Mesothelial cell of epicardium (in vitro differentiated cells): Measurements from ENCODE around the gene GRIN2A. TPM values are rescaled to one million over a fixed set of nuclear protein-coding genes. Genes with fewer than 3 reads are reported as not detected.

ENCODE experiments used
- DNase-seq, 2 experiments: peaks; one replicate each; pipeline ENCODE4 v3.0.0; 2021; ENCODE audit warnings: low spot score in 2 of 2; ENCODE audit not compliant: unreplicated experiment in 2 of 2
- H3K27ac Mint-ChIP-seq: 2 replicates; pipeline ENCODE4 v1.8.0; 2021; ENCODE audit warnings: mixed read lengths
- H3K27me3 Mint-ChIP-seq: 2 replicates; pipeline ENCODE4 v1.8.0; 2021; ENCODE audit warnings: low read depth, mixed read lengths
- H3K36me3 Mint-ChIP-seq: 2 replicates; pipeline ENCODE4 v1.8.0; 2021; ENCODE audit warnings: mixed read lengths
- H3K4me1 Mint-ChIP-seq: 2 replicates; pipeline ENCODE4 v1.8.0; 2021; ENCODE audit warnings: mixed read lengths
- H3K4me3 Mint-ChIP-seq: 2 replicates; pipeline ENCODE4 v1.8.0; 2021; ENCODE audit warnings: mild to moderate bottlenecking, moderate library complexity, mixed read lengths
- H3K9me3 Mint-ChIP-seq: 2 replicates; pipeline ENCODE4 v1.8.0; 2021; ENCODE audit warnings: mixed read lengths
- total RNA-seq: library from RNA; stranded (reverse); gene quantifications from 3 replicates; pipeline ENCODE4 v1.2.1, GENCODE V29; 2021
- TF ChIP-seq, protein P1 (sequence below): fragments of 200-600 bp; sonication (generic); IDR thresholded peaks from one replicate; pipeline ENCODE4 v1.5.0; 2021; ENCODE audit warnings: antibody characterized with exemption; ENCODE audit not compliant: unreplicated experiment

The GRIN2A gene
- total RNA-seq, 1 donor from 2014 or later, result 4.9 TPM

DNA sequence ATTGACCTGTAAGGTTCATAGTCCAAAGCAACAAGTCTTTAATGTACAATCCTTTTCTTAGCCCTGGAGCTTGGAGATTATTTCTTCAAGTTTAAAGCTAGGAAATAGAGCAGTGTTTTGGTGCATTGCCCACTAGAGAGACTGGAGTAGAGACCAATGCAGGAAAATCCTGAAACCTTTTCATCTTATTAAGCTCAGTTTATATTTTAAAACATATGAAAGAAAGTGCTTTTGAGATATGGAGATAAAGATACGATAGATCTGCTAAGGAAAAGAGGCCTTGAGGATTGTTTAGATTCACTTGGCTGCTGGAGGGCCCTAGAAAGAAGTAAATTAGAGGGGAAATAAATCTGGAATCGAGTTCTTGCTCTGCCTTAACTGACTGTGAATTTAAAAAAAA is 212.0 kb downstream of the GRIN2A start:
- TF ChIP-seq, protein P1, sequence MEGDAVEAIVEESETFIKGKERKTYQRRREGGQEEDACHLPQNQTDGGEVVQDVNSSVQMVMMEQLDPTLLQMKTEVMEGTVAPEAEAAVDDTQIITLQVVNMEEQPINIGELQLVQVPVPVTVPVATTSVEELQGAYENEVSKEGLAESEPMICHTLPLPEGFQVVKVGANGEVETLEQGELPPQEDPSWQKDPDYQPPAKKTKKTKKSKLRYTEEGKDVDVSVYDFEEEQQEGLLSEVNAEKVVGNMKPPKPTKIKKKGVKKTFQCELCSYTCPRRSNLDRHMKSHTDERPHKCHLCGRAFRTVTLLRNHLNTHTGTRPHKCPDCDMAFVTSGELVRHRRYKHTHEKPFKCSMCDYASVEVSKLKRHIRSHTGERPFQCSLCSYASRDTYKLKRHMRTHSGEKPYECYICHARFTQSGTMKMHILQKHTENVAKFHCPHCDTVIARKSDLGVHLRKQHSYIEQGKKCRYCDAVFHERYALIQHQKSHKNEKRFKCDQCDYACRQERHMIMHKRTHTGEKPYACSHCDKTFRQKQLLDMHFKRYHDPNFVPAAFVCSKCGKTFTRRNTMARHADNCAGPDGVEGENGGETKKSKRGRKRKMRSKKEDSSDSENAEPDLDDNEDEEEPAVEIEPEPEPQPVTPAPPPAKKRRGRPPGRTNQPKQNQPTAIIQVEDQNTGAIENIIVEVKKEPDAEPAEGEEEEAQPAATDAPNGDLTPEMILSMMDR, result no peak
- Mint-ChIP-seq H3K9me3 (peaks cover 18% of the 10 kb centered on the region), H3K27ac (no peak overlapping the region), H3K27me3 (peaks cover 2% of the 10 kb centered on the region), H3K36me3 (no peaks in the 10 kb centered on the region), H3K4me3 (no peak overlapping the region), H3K4me1 (no peaks in the 10 kb centered on the region)
- no peak for DNase-seq

DNA sequence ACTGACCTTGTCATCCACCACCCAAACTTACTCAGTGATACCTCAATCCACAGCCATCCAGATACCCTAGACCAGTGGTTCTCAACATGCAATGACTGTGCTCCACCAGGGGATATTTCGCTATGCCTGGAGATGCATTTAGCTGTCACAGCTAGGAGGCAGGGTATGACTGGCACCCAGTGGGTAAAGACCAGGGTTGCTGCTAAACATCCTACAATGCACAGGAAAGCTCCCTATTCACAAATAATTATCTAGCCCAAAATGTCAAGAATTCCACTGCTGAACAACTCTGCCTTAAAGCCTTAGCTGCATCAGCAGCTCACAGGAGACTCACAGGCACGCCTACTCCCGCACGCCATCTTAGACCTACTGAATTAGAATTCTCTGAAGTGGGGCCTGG is 212.6 kb downstream of the GRIN2A start:
- Mint-ChIP-seq H3K4me3 (no peak overlapping the region), H3K9me3 (peaks cover 18% of the 10 kb centered on the region), H3K36me3 (no peaks in the 10 kb centered on the region), H3K27ac (no peak overlapping the region), H3K27me3 (peaks cover 3% of the 10 kb centered on the region), H3K4me1 (no peaks in the 10 kb centered on the region)
- TF ChIP-seq, protein P1, result no peak
- DNase-seq, result no peak

DNA sequence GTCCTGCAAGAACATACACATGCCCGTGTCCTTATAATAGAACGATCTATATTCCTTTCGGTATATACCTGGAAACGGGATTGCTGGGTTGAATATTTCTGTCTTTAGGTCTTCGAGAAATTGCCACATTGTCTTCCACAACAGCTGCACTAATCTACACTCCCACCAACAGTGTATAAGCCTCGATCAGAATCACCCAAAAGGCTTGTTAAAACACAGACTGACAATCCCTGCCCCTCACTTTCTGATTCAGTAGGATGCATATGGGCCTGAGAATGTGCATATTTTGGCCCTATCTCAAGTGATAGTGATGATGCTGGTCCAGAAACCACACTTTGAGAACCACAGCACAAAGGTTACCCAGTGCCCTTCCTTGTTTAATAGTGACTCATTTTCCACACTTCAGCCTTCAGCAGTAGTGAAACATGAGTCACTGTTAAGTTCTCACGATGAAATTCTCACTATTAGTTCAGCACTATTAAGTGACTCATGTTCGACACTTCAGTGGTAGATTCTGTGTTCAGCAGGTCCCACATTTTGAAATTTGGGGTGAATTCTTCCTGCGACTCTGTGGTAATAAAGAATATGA is 215.6 kb downstream of the GRIN2A start:
- H3K27ac Mint-ChIP-seq, result no peak overlapping the region
- TF ChIP-seq, protein P1, result no peak
- no peak for DNase-seq
- H3K4me1 Mint-ChIP-seq, result no peaks in the 10 kb centered on the region
- H3K4me3 Mint-ChIP-seq, result no peak overlapping the region
- peaks cover 4% of the 10 kb centered on the region for H3K9me3 Mint-ChIP-seq
- H3K27me3 Mint-ChIP-seq, result peaks cover 5% of the 10 kb centered on the region
- no peaks in the 10 kb centered on the region for H3K36me3 Mint-ChIP-seq

DNA sequence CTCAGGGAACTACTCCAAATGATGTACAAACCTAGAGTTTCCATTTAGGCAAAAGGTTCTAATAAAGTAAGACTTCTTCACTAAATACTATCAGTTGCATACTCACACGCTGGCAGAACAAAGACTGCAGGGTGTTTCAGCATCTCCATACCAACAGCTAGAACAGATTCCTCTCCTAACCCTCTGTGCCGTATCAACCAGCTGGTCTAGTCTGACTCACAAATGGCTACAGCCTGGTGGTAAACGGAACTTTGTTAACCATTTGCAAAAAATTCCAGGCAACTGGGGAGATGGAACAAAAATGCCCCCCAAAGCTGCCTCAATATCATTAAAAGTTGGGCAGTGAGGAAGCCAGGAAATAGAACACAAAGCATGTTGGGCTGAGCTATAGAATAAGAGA is 217.1 kb downstream of the GRIN2A start:
- H3K9me3 Mint-ChIP-seq, result peaks cover 8% of the 10 kb centered on the region
- TF ChIP-seq, protein P1, result no peak
- no peak for DNase-seq
- no peaks in the 10 kb centered on the region for H3K36me3 Mint-ChIP-seq
- H3K27me3 Mint-ChIP-seq, result peaks cover 7% of the 10 kb centered on the region
- H3K4me1 Mint-ChIP-seq, result no peaks in the 10 kb centered on the region
- no peak overlapping the region for H3K4me3 Mint-ChIP-seq
- H3K27ac Mint-ChIP-seq, result no peak overlapping the region

DNA sequence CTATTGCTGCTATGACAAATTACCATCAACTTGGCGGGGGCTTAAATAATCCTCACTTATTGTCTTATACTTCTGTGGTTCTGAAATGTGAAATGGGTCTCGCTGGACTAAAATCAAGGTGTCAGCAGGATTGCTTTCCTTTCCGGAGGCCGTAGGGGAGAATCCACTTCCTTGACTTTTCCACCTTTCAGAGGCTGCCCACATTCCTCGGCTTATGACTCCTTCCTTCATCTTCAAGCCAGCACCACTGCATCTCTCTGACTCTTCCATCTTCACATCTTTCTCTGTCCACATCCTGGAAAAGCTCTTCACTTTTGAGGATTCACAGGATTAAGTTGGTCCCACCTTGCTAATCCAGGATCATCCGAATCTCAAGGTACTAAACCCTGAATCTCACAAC is 217.8 kb downstream of the GRIN2A start:
- peaks cover 7% of the 10 kb centered on the region for H3K27me3 Mint-ChIP-seq
- H3K4me1 Mint-ChIP-seq, result no peaks in the 10 kb centered on the region
- TF ChIP-seq, protein P1, result no peak
- no peak overlapping the region for H3K4me3 Mint-ChIP-seq
- no peaks in the 10 kb centered on the region for H3K36me3 Mint-ChIP-seq
- DNase-seq, result no peak
- no peak overlapping the region for H3K27ac Mint-ChIP-seq
- H3K9me3 Mint-ChIP-seq, result peaks cover 8% of the 10 kb centered on the region

DNA sequence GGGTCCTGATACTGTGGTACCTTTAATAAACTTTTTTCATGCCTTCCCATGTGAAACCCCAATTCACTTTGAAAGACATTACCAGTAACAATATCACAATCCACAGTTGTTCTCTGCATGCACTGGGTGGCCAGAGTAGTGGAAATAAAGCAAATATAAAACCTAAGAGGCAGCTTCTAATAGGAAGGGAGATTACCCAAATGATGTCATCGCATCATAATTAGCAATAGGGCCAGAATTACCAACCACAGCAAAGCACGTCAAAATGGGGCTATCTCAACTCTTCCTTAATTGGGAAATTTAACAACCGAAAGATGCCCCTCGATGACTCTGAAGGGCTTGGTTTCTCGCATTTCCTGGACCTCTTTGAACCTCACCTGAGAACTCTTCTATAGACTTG is 224.8 kb downstream of the GRIN2A start:
- peaks cover 54% of the 10 kb centered on the region for H3K27me3 Mint-ChIP-seq
- peaks cover 4% of the 10 kb centered on the region for H3K9me3 Mint-ChIP-seq

More for the DNA sequence above, 224.8 kb downstream of the GRIN2A start:
- Mint-ChIP-seq H3K27ac (no peak overlapping the region), H3K36me3 (no peaks in the 10 kb centered on the region), H3K4me3 (no peak overlapping the region), H3K4me1 (no peaks in the 10 kb centered on the region)
- TF ChIP-seq, protein P1, result no peak
- DNase-seq, result no peak
